T-helper 1 cell treated with Interleukin-12 subunit alpha and Interleukin-12 subunit beta and Interleukin-4 antibody, amounts not matched to agents 30 μg/mL and 1 μg/mL, for 36 hours (primary cell): Measurements from ENCODE around the gene SNAP25.

ENCODE experiments used
- H3K27ac Mint-ChIP-seq: one replicate; pipeline ENCODE4 v1.8.0; 2021; ENCODE audit warnings: mild to moderate bottlenecking, mixed read lengths
- H3K27me3 Mint-ChIP-seq: one replicate; pipeline ENCODE4 v1.8.0; 2021; ENCODE audit warnings: low read depth, mixed read lengths
- H3K36me3 Mint-ChIP-seq: one replicate; pipeline ENCODE4 v1.8.0; 2021; ENCODE audit warnings: low read depth, mixed read lengths
- H3K4me1 Mint-ChIP-seq: one replicate; pipeline ENCODE4 v1.8.0; 2021; ENCODE audit warnings: low read depth, mixed read lengths
- H3K4me3 Mint-ChIP-seq: one replicate; pipeline ENCODE4 v1.8.0; 2021; ENCODE audit warnings: mild to moderate bottlenecking, moderate library complexity, mixed read lengths
- H3K9me3 Mint-ChIP-seq: one replicate; pipeline ENCODE4 v1.8.0; 2021; ENCODE audit warnings: mixed read lengths

The SNAP25 gene

DNA sequence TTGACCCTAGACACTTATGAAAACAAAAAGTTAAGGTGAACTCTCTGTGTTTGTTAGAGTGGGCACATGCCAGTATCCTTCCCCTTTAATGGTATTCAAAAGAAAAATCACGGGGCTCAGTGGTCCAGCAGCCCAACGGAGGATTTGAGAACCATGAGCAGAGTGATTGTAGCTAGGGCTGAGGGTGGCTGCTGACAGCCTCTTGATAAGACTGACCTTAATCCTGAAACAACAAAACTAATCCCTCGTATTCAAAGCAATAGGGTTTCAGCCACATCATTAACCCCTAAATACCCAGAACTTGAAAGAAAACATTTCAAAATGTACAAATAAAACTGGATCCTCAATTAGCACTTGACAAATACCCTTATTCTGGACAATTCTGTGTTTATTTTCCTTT lies 95.1 kb downstream of the SNAP25 start:
- H3K36me3 Mint-ChIP-seq: no peaks in the 10 kb centered on the region
- H3K4me1 Mint-ChIP-seq: no peaks in the 10 kb centered on the region
- no peak overlapping the region for H3K27ac Mint-ChIP-seq
- H3K4me3 Mint-ChIP-seq: no peak overlapping the region
- peaks cover 22% of the 10 kb centered on the region for H3K27me3 Mint-ChIP-seq
- no peaks in the 10 kb centered on the region for H3K9me3 Mint-ChIP-seq

DNA sequence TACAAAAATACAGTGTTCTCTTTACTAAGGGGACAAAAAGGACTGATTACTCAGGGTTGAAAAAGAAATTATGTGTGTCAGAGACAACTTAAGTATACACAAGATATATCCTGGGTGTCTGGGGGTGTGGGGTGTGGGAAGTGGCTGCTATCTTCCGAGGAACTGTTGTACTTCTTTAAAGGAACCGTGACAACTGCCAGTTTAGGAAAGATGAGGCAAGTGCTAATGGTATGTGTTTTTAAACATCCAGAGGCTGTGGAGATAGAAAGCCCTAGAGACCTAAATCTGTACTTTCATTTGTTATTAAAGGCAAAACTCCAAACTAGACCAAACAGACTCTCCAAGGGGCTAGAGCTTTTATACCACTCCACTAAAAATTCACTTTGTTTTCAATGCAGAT lies 95.6 kb downstream of the SNAP25 start:
- Mint-ChIP-seq H3K27ac (no peak overlapping the region), H3K36me3 (no peaks in the 10 kb centered on the region), H3K4me3 (no peak overlapping the region), H3K9me3 (no peaks in the 10 kb centered on the region), H3K4me1 (no peaks in the 10 kb centered on the region), H3K27me3 (peaks cover 19% of the 10 kb centered on the region)

DNA sequence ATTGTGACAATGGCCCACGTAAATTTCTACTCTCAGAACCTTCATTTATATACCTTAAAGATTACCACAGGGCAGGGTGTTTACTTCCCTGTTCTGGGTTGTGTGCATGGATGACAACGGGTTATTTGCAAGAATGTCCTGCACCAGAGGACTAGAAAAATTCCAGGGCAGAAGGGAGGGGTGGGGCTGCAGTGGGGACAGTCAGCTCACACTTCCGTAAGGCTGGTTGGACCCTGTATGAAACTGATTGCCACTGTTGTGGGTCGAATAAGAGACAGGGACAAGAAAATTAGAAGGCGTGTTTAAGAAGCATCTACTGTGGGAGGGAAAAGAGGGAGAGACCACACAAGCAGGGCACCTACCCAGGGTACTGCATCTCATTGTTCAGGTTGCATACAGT lies 96.5 kb downstream of the SNAP25 start:
- Mint-ChIP-seq H3K27ac (no peak overlapping the region), H3K36me3 (no peaks in the 10 kb centered on the region), H3K27me3 (peaks cover 12% of the 10 kb centered on the region), H3K4me1 (peaks cover 3% of the 10 kb centered on the region), H3K4me3 (no peak overlapping the region), H3K9me3 (no peaks in the 10 kb centered on the region)

GRCh38 chr20:10316582-10316981 lies 98.0 kb downstream of the SNAP25 start:
- Mint-ChIP-seq H3K27me3 (peaks cover 10% of the 10 kb centered on the region), H3K4me1 (peaks cover 3% of the 10 kb centered on the region), H3K9me3 (no peaks in the 10 kb centered on the region), H3K36me3 (no peaks in the 10 kb centered on the region), H3K4me3 (no peak overlapping the region), H3K27ac (no peak overlapping the region)

- Mint-ChIP-seq H3K4me3 (no peak overlapping the region), H3K27me3 (peaks cover 7% of the 10 kb centered on the region), H3K36me3 (no peaks in the 10 kb centered on the region), H3K27ac (no peak overlapping the region), H3K9me3 (no peaks in the 10 kb centered on the region), H3K4me1 (peaks cover 3% of the 10 kb centered on the region)
Observed at GRCh38 chr20:10318291-10319024, 99.8 kb downstream of the SNAP25 start.

DNA sequence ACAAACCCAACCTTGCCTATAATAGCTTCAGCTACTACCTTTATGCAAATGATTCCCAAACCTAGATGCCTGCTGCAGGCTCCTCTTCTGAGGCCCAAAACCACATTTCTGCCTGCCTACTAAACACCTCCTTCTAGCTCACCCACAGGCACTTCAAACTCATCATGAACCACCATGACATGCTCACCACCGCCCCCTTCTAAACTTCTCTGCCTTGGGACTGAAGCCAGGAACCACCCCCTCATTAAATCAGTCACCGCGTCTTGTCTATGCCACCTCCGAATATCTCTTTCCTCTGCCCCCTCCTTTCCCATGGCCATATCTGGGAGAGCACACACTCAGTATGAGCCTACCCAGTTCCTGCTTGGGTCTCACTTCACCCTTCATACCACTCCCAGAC lies 101.2 kb downstream of the SNAP25 start:
- peaks cover 3% of the 10 kb centered on the region for H3K4me1 Mint-ChIP-seq
- no peak overlapping the region for H3K4me3 Mint-ChIP-seq
- peaks cover 7% of the 10 kb centered on the region for H3K27me3 Mint-ChIP-seq
- no peaks in the 10 kb centered on the region for H3K36me3 Mint-ChIP-seq
- no peak overlapping the region for H3K27ac Mint-ChIP-seq
- no peaks in the 10 kb centered on the region for H3K9me3 Mint-ChIP-seq

DNA sequence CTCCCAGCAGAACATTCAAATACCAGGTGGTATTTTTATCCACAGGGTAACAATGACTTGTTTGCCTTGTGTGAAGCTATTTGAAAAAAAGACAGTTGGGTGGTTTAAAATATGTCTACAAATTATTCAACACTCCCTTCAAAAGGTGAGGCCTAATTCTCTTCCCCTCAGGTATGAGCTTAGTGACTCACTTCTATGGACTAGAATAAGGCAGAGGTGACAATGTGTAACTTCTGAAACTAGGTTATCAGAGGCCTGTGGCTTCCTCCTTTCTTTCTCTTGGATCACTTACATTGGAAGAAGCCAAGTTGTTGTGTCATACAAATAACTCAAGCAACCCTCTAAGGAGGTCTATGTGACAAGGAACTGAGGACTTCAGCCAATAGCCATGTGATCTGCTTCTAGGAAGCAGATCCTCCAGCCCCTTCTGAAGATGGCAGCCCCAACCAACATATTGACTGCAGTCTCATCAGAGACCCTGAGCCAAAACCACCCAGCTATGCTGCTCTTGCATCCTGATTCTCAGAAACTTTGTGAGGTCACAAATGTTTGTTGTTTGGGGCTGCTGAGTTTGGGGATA lies 102.6 kb downstream of the SNAP25 start:
- H3K4me3 Mint-ChIP-seq: no peak overlapping the region
- H3K9me3 Mint-ChIP-seq: no peaks in the 10 kb centered on the region
- peaks cover 3% of the 10 kb centered on the region for H3K4me1 Mint-ChIP-seq
- no peak overlapping the region for H3K27ac Mint-ChIP-seq
- no peaks in the 10 kb centered on the region for H3K27me3 Mint-ChIP-seq
- no peaks in the 10 kb centered on the region for H3K36me3 Mint-ChIP-seq

DNA sequence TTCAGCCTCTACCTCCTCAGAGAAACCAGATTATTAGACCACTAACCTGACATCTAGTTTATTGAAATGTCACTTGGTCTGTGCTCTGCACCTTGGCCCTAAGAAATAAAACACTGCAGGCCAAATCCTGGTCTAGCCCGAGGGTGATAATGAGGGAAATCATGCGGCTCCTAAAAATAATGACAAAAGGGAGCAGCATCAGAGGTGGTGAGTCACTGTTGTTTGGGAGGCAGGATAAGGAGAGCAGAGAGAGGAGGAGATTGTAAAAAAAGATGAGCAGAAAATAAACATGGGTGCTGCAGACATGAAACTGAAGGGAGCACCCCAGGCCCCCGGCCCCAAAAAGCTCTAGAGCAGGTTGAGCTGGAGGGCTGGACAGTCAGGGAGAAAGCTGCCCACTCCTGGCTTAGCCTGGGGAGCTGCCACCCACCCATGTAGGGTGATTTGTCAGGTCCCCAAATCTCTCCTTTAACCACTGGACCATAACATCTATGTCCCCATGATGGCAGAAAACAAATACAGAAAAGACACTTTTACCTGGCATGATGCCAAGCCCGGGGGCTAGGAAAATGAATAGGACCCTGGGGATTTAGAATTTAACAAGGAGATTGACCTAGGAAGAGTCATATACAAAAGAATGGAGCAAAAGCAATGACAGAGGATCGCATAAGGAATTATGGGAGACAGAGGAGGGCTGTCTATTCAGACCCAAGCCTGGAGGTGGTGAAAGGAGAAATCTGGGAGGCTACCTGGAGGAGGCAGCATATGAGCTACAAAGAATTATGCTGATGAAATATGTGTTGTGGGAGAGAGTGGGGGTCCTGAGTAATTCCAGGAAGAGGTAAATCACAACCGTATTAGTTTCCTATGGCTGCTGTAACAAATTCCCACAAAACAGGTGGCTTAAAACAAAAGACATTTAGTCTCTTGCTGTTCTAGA lies 103.7 kb downstream of the SNAP25 start:
- H3K9me3 Mint-ChIP-seq: no peaks in the 10 kb centered on the region
- H3K36me3 Mint-ChIP-seq: no peaks in the 10 kb centered on the region
- no peak overlapping the region for H3K27ac Mint-ChIP-seq
- H3K4me1 Mint-ChIP-seq: peaks cover 3% of the 10 kb centered on the region
- H3K27me3 Mint-ChIP-seq: no peaks in the 10 kb centered on the region
- no peak overlapping the region for H3K4me3 Mint-ChIP-seq

- H3K27me3 Mint-ChIP-seq: no peaks in the 10 kb centered on the region
- no peaks in the 10 kb centered on the region for H3K36me3 Mint-ChIP-seq
- no peaks in the 10 kb centered on the region for H3K9me3 Mint-ChIP-seq
- no peak overlapping the region for H3K4me3 Mint-ChIP-seq
- H3K4me1 Mint-ChIP-seq: peaks cover 3% of the 10 kb centered on the region
- H3K27ac Mint-ChIP-seq: no peak overlapping the region
Observed at GRCh38 chr20:10323729-10324128, 105.1 kb downstream of the SNAP25 start.

- peaks cover 3% of the 10 kb centered on the region for H3K4me1 Mint-ChIP-seq
- H3K9me3 Mint-ChIP-seq: no peaks in the 10 kb centered on the region
- no peaks in the 10 kb centered on the region for H3K27me3 Mint-ChIP-seq
- no peak overlapping the region for H3K27ac Mint-ChIP-seq
- H3K36me3 Mint-ChIP-seq: no peaks in the 10 kb centered on the region
- no peak overlapping the region for H3K4me3 Mint-ChIP-seq
Observed at GRCh38 chr20:10324198-10324847, 105.7 kb downstream of the SNAP25 start.

GRCh38 chr20:10328897-10329255 lies 110.2 kb downstream of the SNAP25 start:
- no peak overlapping the region for H3K4me3 Mint-ChIP-seq
- no peak overlapping the region for H3K27ac Mint-ChIP-seq
- no peaks in the 10 kb centered on the region for H3K36me3 Mint-ChIP-seq
- no peaks in the 10 kb centered on the region for H3K4me1 Mint-ChIP-seq
- H3K9me3 Mint-ChIP-seq: no peaks in the 10 kb centered on the region
- peaks cover 12% of the 10 kb centered on the region for H3K27me3 Mint-ChIP-seq

DNA sequence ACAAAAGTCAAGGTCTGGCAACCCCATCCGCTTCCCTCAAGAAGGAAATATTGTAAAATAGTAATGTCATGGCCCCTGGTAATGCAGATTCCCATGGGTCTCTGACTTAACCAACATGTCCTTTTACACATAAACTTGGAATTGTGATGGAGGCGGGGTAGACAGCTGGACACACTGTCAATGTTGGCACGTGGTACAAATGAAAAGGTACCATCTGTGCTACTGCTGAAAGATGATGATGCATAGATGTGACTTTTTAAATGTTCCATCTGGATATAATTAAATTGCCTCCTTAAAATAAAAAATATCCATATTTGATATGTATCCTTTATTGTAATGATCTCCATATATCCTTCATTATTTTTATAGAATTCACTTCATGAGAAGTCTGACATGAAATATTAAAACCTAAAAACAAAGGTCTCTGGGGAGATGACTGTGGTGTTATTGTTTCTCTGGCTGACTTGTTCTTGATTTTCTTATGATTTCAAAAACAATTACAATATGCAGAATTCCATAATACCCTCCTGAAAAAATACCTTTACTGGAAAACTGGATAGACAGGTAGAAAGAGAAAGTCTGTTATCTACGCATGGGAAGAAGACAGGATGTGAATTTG lies 110.9 kb downstream of the SNAP25 start:
- Mint-ChIP-seq H3K9me3 (no peaks in the 10 kb centered on the region), H3K4me1 (no peaks in the 10 kb centered on the region), H3K36me3 (no peaks in the 10 kb centered on the region), H3K27ac (no peak overlapping the region), H3K27me3 (peaks cover 12% of the 10 kb centered on the region), H3K4me3 (no peak overlapping the region)

DNA sequence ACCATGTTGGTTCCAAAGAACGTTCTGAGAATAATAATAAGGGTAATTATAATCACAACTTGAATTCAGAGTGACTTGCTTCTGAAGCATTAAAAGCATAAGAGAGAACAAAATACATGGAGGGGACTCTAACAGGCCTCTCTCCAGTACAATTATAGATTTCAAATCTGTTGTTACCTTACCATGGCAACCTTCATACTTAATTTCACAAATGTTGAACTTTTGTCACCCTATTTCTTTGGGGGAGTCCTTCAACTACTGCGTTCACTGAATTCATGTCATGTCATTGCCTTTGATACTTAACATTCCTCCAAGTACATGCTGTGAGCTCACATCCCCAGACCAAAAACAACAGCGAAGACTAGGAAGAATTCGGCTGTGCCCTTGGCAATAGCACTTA lies 111.4 kb downstream of the SNAP25 start:
- H3K27ac Mint-ChIP-seq: no peak overlapping the region
- H3K4me3 Mint-ChIP-seq: no peak overlapping the region
- H3K4me1 Mint-ChIP-seq: no peaks in the 10 kb centered on the region
- peaks cover 12% of the 10 kb centered on the region for H3K27me3 Mint-ChIP-seq
- H3K9me3 Mint-ChIP-seq: no peaks in the 10 kb centered on the region
- H3K36me3 Mint-ChIP-seq: no peaks in the 10 kb centered on the region
